AG08396 (cell line): ENCODE data around the gene GPX6.
"Not testable (repeated sequence)": the region's sequence is repeated elsewhere in the genome, so short reads cannot be mapped to it uniquely, and the experiment has no call there.

ENCODE experiments used
- DNase-seq: peaks from one replicate; pipeline ENCODE4 v3.0.0; 2012; ENCODE audit warnings: low spot score, mixed read lengths

Gene GPX6

DNA sequence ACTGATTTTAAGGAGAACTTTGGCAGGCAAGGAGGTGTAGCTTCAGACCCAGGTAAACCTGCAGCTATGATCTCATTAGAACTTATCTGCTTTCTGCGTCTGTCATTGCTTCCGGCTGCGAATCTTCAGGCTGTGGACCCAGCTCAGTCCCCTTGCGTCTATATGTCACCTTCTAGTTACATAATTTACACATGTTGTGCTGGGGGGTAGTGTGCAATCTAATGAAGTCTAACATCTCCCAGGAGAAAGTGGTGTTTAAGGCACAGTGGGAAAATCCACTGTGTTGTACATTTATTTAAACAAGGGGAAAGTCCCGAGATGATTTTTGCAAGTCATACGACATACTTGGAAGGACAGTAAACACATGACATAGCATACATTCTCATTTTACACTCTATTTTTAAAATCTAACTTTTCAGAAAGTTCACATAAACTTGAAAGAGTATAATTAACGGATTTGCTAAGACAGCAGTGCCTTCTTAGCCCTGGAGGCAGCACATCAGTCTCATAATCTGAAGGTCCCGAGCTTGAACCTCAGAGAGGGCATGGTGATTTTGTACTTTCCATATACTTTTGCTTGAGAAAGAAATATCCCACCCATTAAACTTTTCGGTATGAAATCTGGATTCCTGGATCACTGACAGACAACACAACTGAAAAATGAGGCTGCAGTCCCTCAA lies 35.2 kb downstream of the GPX6 start:
- no peak for DNase-seq

DNA sequence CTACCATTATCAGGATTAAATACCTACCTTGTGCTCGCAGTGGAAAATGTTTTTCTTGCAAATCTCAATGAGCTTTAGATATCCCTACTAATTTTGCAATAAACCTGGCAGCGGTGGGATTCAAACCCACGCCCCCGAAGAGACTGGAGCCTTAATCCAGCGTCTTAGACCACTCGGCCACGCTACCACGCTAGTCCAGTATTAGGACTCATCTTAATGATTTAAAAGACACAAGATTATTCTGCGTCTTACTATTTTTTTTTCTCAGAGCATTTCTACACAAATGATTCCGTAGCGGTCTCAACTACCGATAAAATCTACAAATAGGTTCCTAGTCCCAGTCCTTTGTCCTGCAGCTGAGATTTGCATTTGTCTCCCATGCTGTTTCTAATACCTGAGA lies 37.1 kb downstream of the GPX6 start:
- DNase-seq = no peak

DNA sequence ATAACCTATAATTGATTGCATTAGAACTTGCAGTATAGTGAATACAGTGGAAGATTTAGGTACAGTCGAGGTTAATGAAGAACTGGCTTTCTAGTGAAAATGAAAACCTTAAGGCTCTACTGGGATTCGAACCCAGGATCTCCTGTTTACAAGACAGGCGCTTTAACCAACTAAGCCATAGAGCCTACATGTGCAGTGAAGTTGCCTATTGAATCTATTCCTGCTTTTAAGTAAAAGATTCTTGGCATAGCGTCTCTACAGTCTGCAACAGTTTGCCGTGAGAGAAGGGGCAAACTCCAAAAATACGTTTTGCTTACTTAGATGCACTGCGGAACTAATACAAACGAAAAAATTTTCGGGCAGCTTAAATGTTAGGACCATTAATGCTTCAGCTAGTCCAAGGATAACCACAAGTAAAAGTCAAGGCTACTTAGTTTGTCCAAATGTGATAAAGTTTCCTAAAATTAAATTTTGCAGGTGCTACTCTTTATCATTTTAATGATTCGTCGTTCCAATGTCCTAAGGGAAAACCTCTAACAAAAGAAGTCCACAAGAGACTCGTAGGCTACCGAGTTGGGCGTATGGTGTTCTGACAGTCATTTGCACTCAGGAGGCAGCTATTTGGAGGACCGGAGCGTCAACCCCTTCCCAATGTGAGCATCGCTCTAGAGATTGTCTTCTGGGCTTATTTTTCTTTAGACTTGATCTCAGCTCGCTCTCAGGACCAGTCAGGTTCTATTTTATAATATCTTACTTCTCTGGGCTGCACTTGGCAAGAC lies 41.0 kb downstream of the GPX6 start:
- DNase-seq = peak; percentile 80

DNA sequence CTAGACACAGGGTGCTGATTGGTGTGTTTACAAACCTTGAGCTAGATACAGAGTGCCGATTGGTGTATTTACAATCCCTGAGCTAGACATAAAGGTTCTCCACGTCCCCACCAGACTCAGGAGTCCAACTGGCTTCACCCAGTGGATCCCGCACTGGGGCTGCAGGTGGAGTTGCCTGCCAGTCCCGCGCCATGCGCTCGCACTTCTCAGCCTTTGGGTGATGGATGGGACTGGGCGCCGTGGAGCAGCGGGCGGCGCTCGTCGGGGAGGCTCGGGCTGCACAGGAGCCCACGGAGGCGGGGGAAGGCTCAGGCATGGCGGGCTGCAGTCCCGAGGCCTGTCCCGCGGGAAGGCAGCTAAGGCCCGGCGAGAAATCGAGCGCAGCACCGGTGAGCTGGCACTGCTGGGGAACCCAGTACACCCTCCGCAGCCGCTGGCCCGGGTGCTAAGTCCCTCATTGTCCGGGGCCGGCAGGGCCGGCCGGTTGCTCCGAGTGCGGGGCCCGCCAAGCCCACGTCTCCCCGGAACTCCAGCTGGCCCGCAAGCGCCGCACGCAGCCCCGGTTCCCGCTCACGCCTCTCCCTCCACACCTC lies 46.3 kb downstream of the GPX6 start:
- DNase-seq = not testable (repeated sequence)

DNA sequence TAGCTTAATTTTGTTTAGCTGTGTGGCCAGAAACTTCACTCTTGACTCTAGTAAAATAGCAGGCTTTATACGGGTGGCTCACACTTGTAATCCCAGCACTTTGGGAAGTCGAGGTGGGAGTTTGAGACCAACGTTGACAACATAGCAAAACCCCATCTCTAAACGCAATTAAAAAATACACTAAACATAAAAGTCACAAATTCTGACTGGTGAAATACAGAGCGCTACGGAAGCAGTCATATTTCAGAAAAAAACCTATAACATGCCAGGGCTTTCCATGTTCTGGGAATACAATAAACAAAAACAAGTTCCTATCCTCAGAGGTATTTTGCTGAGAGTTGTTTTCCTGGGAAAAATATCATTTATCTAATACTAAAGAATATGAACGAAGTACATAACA lies 47.5 kb downstream of the GPX6 start:
- DNase-seq = no peak

DNA sequence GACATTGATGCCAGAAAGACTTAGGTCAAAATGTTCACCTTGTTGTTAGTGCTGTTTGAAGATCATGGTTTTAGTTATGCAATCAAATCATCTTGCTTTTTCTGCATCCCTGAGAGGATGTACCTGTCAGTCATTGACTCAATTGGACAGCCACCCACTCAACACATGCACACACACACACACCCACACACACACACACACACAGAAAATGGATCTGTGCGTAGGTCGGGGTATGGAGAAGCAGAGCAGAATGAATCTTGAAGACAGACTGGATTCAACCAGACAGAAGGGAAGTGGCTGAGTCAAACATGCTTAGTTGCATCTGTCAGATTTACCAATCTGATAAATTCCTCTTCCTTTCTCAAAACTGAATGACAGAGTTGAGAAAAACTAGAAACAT lies 53.2 kb downstream of the GPX6 start:
- DNase-seq = no peak

DNA sequence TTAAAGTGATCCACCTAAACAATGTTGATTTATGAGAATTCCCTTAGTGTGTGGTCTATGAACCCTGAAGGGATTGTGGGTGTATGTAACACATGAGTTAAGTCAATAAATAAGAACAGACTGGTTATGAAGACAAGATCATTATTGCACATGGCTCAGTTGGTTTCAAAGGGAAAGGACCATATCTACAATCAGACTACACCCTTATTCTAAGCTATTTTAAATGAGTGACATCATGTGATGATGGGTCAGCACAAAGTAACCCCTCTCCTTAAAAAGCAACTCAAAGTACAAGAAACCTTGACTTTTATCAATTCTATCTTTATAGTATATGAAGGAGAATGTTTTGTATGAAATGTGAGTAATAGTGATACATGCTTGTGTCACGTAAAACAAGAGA lies 57.0 kb downstream of the GPX6 start:
- no peak for DNase-seq
